Measurements from ENCODE around the gene SIPA1L3.
"Not testable (repeated sequence)": the region's sequence is repeated elsewhere in the genome, so short reads cannot be mapped to it uniquely, and the experiment has no call there.

Gene SIPA1L3

GRCh38 chr19:38047049-38047438, 140.0 kb downstream of the SIPA1L3 start:
- DNase-seq = no peak

- no peak for DNase-seq
These were observed 140.6 kb downstream of the SIPA1L3 start for GRCh38 chr19:38047641-38048040.

- peak; percentile 75 for DNase-seq
These were observed 142.2 kb downstream of the SIPA1L3 start for GRCh38 chr19:38049105-38049649.

GRCh38 chr19:38055010-38055409, 148.0 kb downstream of the SIPA1L3 start:
- peak; percentile 27 for DNase-seq

- DNase-seq = no peak
These were observed 148.9 kb downstream of the SIPA1L3 start for GRCh38 chr19:38055655-38056521.

GRCh38 chr19:38056646-38057045, 149.6 kb downstream of the SIPA1L3 start:
- no peak for DNase-seq

GRCh38 chr19:38057959-38058690, 151.1 kb downstream of the SIPA1L3 start:
- no peak for DNase-seq

GRCh38 chr19:38059897-38060296, 152.9 kb downstream of the SIPA1L3 start:
- DNase-seq = peak; percentile 49

GRCh38 chr19:38060331-38060730, 153.3 kb downstream of the SIPA1L3 start:
- DNase-seq = no peak

GRCh38 chr19:38061294-38061693, 154.3 kb downstream of the SIPA1L3 start:
- no peak for DNase-seq

GRCh38 chr19:38062959-38063761, 156.2 kb downstream of the SIPA1L3 start:
- no peak for DNase-seq

GRCh38 chr19:38063928-38064327, 156.9 kb downstream of the SIPA1L3 start:
- no peak for DNase-seq

GRCh38 chr19:38064661-38065425, 157.8 kb downstream of the SIPA1L3 start:
- DNase-seq = no peak

GRCh38 chr19:38065775-38066174, 158.8 kb downstream of the SIPA1L3 start:
- DNase-seq = not testable (repeated sequence)

- no peak for DNase-seq
These were observed 161.8 kb downstream of the SIPA1L3 start for GRCh38 chr19:38068826-38069225.

- DNase-seq = no peak
These were observed 163.6 kb downstream of the SIPA1L3 start for GRCh38 chr19:38070573-38070972.

GRCh38 chr19:38071054-38071453, 164.0 kb downstream of the SIPA1L3 start:
- not testable (repeated sequence) for DNase-seq

GRCh38 chr19:38071647-38072046, 164.6 kb downstream of the SIPA1L3 start:
- no peak for DNase-seq

- DNase-seq = no peak
These were observed 166.1 kb downstream of the SIPA1L3 start for GRCh38 chr19:38072776-38073750.

- DNase-seq = no peak
These were observed 167.1 kb downstream of the SIPA1L3 start for GRCh38 chr19:38073841-38074685.
